Activated CD8-positive, alpha-beta T cell treated with anti-CD3 and anti-CD28 coated beads for 36 hours (primary cell): ENCODE data around the gene CTDP1. TPM values are rescaled to one million over a fixed set of nuclear protein-coding genes. Genes with fewer than 3 reads are reported as not detected.

Experiments
- ATAC-seq: fragments of 200-7000 bp; cut with Tn5 transposase; one replicate; pipeline ENCODE4 v1.10.0; 2021; ENCODE audit warnings: mild to moderate bottlenecking, moderate library complexity
- CTCF ChIA-PET: fragments of 350-600 bp; sonication (Branson Sonifier 250); formaldehyde crosslinking; loops from one replicate; lab custom pipeline; 2021; ENCODE audit warnings: antibody characterized with exemption; lab: Charles Lee
- POLR2A ChIA-PET: fragments of 350-600 bp; sonication (Branson Sonifier 250); formaldehyde crosslinking; loops from one replicate; lab custom pipeline; 2021; ENCODE audit warnings: antibody characterized with exemption; lab: Charles Lee
- DNase-seq: peaks from one replicate; pipeline ENCODE4 v3.0.0-alpha.2; 2020
- H3K27ac Mint-ChIP-seq: one replicate; pipeline ENCODE4 v1.8.0; 2021; ENCODE audit warnings: mild to moderate bottlenecking, mixed read lengths
- H3K27me3 Mint-ChIP-seq: one replicate; pipeline ENCODE4 v1.8.0; 2021; ENCODE audit warnings: mixed read lengths
- H3K36me3 Mint-ChIP-seq: one replicate; pipeline ENCODE4 v1.8.0; 2021; ENCODE audit warnings: low read depth, mixed read lengths
- H3K4me1 Mint-ChIP-seq: one replicate; pipeline ENCODE4 v1.8.0; 2021; ENCODE audit warnings: low read depth, mixed read lengths
- H3K4me3 Mint-ChIP-seq: one replicate; pipeline ENCODE4 v1.8.0; 2021; ENCODE audit warnings: mild to moderate bottlenecking, moderate library complexity, mixed read lengths
- H3K9me3 Mint-ChIP-seq: one replicate; pipeline ENCODE4 v1.8.0; 2021; ENCODE audit warnings: mixed read lengths
- CTCF ChIP-seq: fragments of 200-600 bp; IDR thresholded peaks from one replicate; pipeline ENCODE4 v1.8.0; 2022; ENCODE audit warnings: antibody characterized with exemption, mild to moderate bottlenecking
- intact Hi-C: fragments of 100-400 bp; cut with micrococcal nuclease; formaldehyde crosslinking; loops from one replicate; pipeline ENCODE4 v1.10.0; 2022
- total RNA-seq, 2 experiments: library from RNA; stranded (reverse); gene quantifications; one replicate each; pipeline ENCODE4 v1.2.3, GENCODE V29; 2021

CTDP1 gene
- total RNA-seq, 2 experiments from 2014 or later = 54.9 to 55.6 TPM

- POLR2A ChIA-PET = no interaction called here
- Mint-ChIP-seq H3K27me3 (no peaks in the 10 kb centered on the region), H3K36me3 (peaks cover 80% of the 10 kb centered on the region), H3K4me1 (peaks cover 8% of the 10 kb centered on the region), H3K4me3 (no peak overlapping the region), H3K9me3 (no peaks in the 10 kb centered on the region), H3K27ac (no peak overlapping the region)
- CTCF ChIA-PET = no interaction called here
- no peak for TF ChIP-seq CTCF
- intact Hi-C loops = no loop called here
- no peak for DNase-seq
- ATAC-seq = no peak
Observed at GRCh38 chr18:79723036-79723435, 43.4 kb downstream of the CTDP1 start.

GRCh38 chr18:79723628-79724027 is 44.0 kb downstream of the CTDP1 start:
- no peak for TF ChIP-seq CTCF
- Mint-ChIP-seq H3K36me3 (peaks cover 80% of the 10 kb centered on the region), H3K27ac (no peak overlapping the region), H3K9me3 (peaks cover under 1% of the 10 kb centered on the region), H3K27me3 (no peaks in the 10 kb centered on the region), H3K4me1 (peaks cover 8% of the 10 kb centered on the region), H3K4me3 (no peak overlapping the region)
- intact Hi-C loops = no loop called here
- ChIA-PET POLR2A (no interaction called here), CTCF (no interaction called here)
- no peak for DNase-seq
- ATAC-seq = no peak

GRCh38 chr18:79724299-79725080 is 44.9 kb downstream of the CTDP1 start:
- Mint-ChIP-seq H3K4me1 (peaks cover 8% of the 10 kb centered on the region), H3K36me3 (peaks cover 80% of the 10 kb centered on the region), H3K9me3 (peaks cover 2% of the 10 kb centered on the region), H3K27me3 (no peaks in the 10 kb centered on the region), H3K4me3 (no peak overlapping the region), H3K27ac (peak overlapping the region; percentile 32)
- CTCF ChIA-PET = no interaction called here
- intact Hi-C loops = no loop called here
- POLR2A ChIA-PET = no interaction called here
- DNase-seq (no peak), ATAC-seq (no peak)
- TF ChIP-seq CTCF = no peak

- ChIA-PET CTCF (no interaction called here), POLR2A (no interaction called here)
- no peak for DNase-seq
- no peak overlapping the region for H3K4me3 Mint-ChIP-seq
- peaks cover 2% of the 10 kb centered on the region for H3K9me3 Mint-ChIP-seq
- no peak for ATAC-seq
- no peaks in the 10 kb centered on the region for H3K27me3 Mint-ChIP-seq
- peaks cover 8% of the 10 kb centered on the region for H3K4me1 Mint-ChIP-seq
- no peak for TF ChIP-seq CTCF
- intact Hi-C loops = no loop called here
- H3K36me3 Mint-ChIP-seq = peaks cover 80% of the 10 kb centered on the region
- no peak overlapping the region for H3K27ac Mint-ChIP-seq
Observed at GRCh38 chr18:79725486-79725885, 45.9 kb downstream of the CTDP1 start.

- DNase-seq (no peak), ATAC-seq (no peak)
- Mint-ChIP-seq H3K27ac (no peak overlapping the region), H3K9me3 (peaks cover 7% of the 10 kb centered on the region), H3K4me3 (no peak overlapping the region), H3K36me3 (peaks cover 83% of the 10 kb centered on the region), H3K4me1 (peaks cover 8% of the 10 kb centered on the region), H3K27me3 (no peaks in the 10 kb centered on the region)
- TF ChIP-seq CTCF = no peak
- intact Hi-C loops = no loop called here
- ChIA-PET CTCF (no interaction called here), POLR2A (no interaction called here)
Observed at GRCh38 chr18:79726721-79727120, 47.1 kb downstream of the CTDP1 start.
